ES-I3 (cell line): Measurements from ENCODE around the gene ARFGEF2.
A peak's percentile ranks its signal among the peaks of the same experiment; 100 is the strongest.

Experiments used
- H3K36me3 ChIP-seq: 2 replicates; pipeline ENCODE4 v1.6.1; 2013; ENCODE audit warnings: mild to moderate bottlenecking, low read length, control low read depth, moderate library complexity; ENCODE audit not compliant: insufficient read depth
- H3K4me1 ChIP-seq: 2 replicates; pipeline ENCODE4 v1.6.1; 2013; ENCODE audit warnings: mild to moderate bottlenecking, control low read depth, low read length; ENCODE audit not compliant: insufficient read depth
- H3K9ac ChIP-seq: 2 replicates; pipeline ENCODE4 v1.6.1; 2013; ENCODE audit warnings: low read depth, mild to moderate bottlenecking, low read length, moderate library complexity
- H3K9me3 ChIP-seq: 2 replicates; pipeline ENCODE4 v1.6.1; 2013; ENCODE audit warnings: mild to moderate bottlenecking, low read length, moderate library complexity; ENCODE audit not compliant: control insufficient read depth, insufficient read depth

ARFGEF2 gene

DNA sequence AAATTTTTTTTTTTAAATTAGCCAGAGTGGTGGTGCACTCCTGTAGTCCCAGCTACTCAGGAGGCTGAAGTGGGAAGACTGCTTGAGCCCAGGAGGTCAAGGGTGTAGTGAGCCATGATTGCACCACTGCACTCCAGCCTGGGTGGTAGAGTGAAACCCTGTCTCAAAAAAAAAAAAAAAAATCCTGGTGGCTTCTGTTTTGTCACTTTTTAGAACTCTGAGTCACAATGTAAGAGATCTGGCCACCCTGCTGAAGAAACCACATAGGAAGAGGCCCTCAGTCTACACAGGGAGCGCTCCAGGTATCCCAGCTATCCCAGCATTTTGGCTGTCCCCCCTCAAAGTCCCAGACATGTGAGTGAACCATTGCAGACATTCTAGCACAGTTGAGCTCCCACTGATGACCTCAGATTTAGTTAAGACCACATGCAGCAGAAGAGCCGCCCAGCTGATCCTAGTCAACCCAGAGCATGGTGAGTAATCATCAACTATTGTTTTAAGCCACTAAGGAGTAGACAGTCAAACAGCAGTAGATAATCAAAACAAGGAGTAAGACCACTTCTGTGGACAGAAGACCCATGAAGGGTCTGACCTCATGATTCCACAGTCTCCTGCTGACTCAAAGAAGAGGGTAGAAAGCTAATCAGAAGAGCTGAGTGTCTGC lies 12.7 kb upstream of the ARFGEF2 start:
- Histone ChIP-seq H3K9me3 (no peaks in the 10 kb centered on the region), H3K9ac (no peak overlapping the region), H3K4me1 (no peaks in the 10 kb centered on the region), H3K36me3 (no peaks in the 10 kb centered on the region)

- no peaks in the 10 kb centered on the region for H3K4me1 ChIP-seq
- no peak overlapping the region for H3K9ac ChIP-seq
- H3K9me3 ChIP-seq: no peaks in the 10 kb centered on the region
- no peaks in the 10 kb centered on the region for H3K36me3 ChIP-seq
Observed at GRCh38 chr20:48909910-48910309, 11.6 kb upstream of the ARFGEF2 start.

GRCh38 chr20:48910347-48910781 lies 11.1 kb upstream of the ARFGEF2 start:
- no peak overlapping the region for H3K9ac ChIP-seq
- no peaks in the 10 kb centered on the region for H3K9me3 ChIP-seq
- H3K4me1 ChIP-seq: no peaks in the 10 kb centered on the region

GRCh38 chr20:48912065-48912464 lies 9.4 kb upstream of the ARFGEF2 start:
- H3K4me1 ChIP-seq: no peaks in the 10 kb centered on the region
- no peaks in the 10 kb centered on the region for H3K9me3 ChIP-seq
- H3K9ac ChIP-seq: no peak overlapping the region
- no peaks in the 10 kb centered on the region for H3K36me3 ChIP-seq

More at GRCh38 chr20:48910347-48910781, 11.1 kb upstream of the ARFGEF2 start:
- no peaks in the 10 kb centered on the region for H3K36me3 ChIP-seq

- Histone ChIP-seq H3K36me3 (no peaks in the 10 kb centered on the region), H3K9ac (no peak overlapping the region), H3K4me1 (no peaks in the 10 kb centered on the region; the same call in 1 of the 2 replicates), H3K9me3 (no peaks in the 10 kb centered on the region)
Observed at GRCh38 chr20:48916699-48917098, 4.8 kb upstream of the ARFGEF2 start.

DNA sequence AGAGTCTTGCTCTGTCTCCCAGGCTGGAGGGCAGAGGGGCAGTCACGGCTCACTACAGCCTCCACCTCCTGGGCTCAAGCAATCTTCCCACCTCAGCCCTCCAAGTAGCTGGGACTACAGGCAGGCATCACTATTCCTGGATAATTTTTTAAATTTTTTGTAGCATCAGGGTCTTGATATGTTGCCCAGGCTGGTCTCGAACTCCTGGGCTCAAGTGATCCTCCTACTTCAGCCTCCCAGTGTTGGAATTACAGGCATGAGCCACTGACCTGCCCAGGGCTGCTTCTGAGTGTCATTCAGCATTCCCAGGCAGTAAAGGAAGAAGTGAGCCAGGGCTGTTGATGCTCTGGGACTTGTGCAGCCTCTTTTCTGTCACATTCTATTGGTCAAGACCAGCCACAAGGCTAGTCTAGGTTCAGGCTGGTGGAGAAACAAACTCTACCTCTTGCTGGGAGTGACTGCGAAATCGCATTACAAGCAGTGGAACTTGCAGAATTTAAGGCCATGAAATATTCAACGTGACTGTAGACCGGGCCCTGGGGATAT lies 2.1 kb upstream of the ARFGEF2 start:
- Histone ChIP-seq H3K36me3 (no peaks in the 10 kb centered on the region), H3K4me1 (no peaks in the 10 kb centered on the region; the same call in 1 of the 2 replicates), H3K9me3 (no peaks in the 10 kb centered on the region), H3K9ac (no peak overlapping the region)

DNA sequence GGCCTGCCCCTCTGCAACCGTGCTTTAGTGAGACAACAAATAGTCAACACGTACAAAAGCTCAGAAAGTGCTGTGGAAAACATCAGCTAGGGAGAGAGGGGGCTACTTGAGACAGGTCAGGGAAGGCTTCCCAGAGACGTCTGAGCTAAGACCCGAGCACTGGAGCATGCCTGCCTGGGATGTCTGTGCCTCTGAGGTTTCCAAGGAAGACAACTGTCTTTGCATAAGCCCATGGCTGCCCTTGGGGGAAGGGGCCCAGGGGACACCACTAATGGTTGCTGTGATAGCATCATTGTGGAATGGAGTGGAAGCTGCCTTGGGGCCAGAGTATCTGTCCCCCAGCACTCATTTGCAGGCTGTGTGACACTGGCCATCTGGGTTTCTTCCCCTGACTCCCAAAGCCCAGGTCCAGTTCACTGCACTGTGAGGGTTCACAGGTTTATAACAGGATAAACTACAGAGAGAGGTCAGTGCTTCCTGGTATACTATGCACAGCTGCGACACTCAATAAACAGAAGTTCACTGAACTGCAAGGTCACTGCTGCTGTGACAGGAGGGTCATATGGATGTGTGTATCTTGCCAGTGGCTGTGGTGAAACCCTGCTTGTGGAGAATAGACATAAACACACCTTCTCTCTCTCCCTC lies 1.5 kb upstream of the ARFGEF2 start:
- no peaks in the 10 kb centered on the region for H3K9me3 ChIP-seq
- no peaks in the 10 kb centered on the region; the same call in 1 of the 2 replicates for H3K4me1 ChIP-seq
- H3K9ac ChIP-seq: 0 out of 2 replicates have a peak overlapping the region, but pooled peaks have one; percentile 96
- H3K36me3 ChIP-seq: no peaks in the 10 kb centered on the region

GRCh38 chr20:48920527-48921167 lies 864 bp upstream of the ARFGEF2 start:
- Histone ChIP-seq H3K36me3 (no peaks in the 10 kb centered on the region), H3K9ac (peak overlapping the region; percentile 96), H3K9me3 (no peaks in the 10 kb centered on the region), H3K4me1 (no peaks in the 10 kb centered on the region; the same call in 1 of the 2 replicates)

GRCh38 chr20:48921883-48922820 lies 641 bp downstream of the ARFGEF2 start:
- H3K9ac ChIP-seq: peak overlapping the region; percentile 96
- H3K9me3 ChIP-seq: no peaks in the 10 kb centered on the region
- no peaks in the 10 kb centered on the region; the same call in 1 of the 2 replicates for H3K4me1 ChIP-seq
- H3K36me3 ChIP-seq: no peaks in the 10 kb centered on the region

DNA sequence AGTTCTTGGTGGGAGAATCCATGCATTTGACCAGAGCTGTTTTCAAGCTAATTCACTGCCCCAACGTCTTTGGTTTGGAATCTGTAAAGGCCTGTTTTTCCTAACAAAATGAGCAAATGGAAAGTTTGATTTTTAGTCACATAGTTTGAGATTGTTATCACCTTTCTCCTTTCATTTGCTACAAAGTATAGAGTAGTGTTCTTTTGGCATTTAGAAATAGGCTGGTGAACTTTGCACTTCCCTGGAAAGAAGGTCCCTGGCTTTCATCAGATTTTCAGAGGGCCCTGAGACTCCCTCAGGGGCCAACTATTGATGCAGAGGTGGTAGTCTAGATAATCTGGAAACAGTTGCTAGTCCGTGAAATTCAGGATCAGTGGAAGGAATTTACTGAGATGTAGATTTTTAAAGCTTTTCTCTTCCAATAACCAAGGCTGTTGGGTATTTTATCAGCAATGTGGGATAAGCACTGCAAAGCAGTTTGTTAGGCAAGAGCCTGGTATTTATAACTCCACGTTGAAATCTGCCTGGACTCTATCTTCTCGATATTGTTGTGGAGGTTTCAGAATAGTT lies 1.7 kb downstream of the ARFGEF2 start:
- H3K36me3 ChIP-seq: no peaks in the 10 kb centered on the region
- H3K9ac ChIP-seq: no peak overlapping the region
- no peaks in the 10 kb centered on the region; the same call in 1 of the 2 replicates for H3K4me1 ChIP-seq
- no peaks in the 10 kb centered on the region for H3K9me3 ChIP-seq

DNA sequence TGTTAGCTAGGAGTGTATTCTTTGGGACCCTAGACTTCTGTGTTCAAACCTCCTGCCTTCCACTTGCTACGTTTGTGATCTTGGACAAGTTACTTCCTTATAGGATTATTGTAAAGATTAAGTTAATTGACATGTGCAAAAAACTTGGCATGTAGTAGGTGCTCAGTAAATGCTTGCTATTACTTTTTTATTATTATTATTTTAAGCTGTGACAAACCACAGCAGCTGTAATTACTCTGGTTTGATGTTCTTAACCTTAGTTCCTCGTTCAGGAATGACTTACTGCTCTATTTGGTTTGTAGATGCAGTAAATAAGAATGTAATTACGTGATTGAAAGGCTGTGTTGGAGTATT lies 3.2 kb downstream of the ARFGEF2 start:
- Histone ChIP-seq H3K4me1 (no peaks in the 10 kb centered on the region; the same call in 1 of the 2 replicates), H3K9me3 (no peaks in the 10 kb centered on the region), H3K36me3 (no peaks in the 10 kb centered on the region), H3K9ac (no peak overlapping the region)

DNA sequence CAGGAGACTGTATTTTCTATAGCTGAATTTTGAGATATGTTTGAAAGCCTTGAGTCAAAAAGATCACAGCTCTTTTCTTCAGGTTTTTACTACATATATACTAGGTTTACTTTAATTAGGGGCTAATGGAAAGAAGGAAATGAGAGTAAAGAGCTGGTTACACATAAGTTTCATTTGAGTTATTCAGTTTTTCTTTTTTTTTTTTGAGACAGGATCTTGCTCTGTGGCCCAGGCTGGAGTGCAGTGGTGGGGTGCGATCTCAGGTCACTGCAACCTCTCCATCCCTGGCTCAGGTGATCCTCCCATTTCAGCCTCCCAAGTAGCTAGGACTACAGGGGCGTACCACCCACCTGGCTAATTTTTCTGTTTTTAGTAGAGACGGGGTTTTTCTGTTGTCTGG lies 4.8 kb downstream of the ARFGEF2 start:
- Histone ChIP-seq H3K4me1 (no peaks in the 10 kb centered on the region), H3K9me3 (no peaks in the 10 kb centered on the region), H3K9ac (no peak overlapping the region), H3K36me3 (no peaks in the 10 kb centered on the region)

GRCh38 chr20:48926821-48927220 lies 5.3 kb downstream of the ARFGEF2 start:
- Histone ChIP-seq H3K9ac (no peak overlapping the region), H3K9me3 (no peaks in the 10 kb centered on the region), H3K4me1 (no peaks in the 10 kb centered on the region), H3K36me3 (no peaks in the 10 kb centered on the region)
